PC-9 (cell line): ENCODE measurements around the gene RNASEH2B. TPM values are rescaled to one million over a fixed set of nuclear protein-coding genes. Genes with fewer than 3 reads are reported as not detected.

ENCODE experiments used
- BruUV-seq: library from RNA; stranded (reverse); fragments of 400-500 nt; replicated peaks from 2 replicates; lab custom pipeline; 2021; lab: Mats Ljungman, UMichigan
- CTCF ChIA-PET: fragments of 300-600 bp; sonication (Branson Sonifier 250); formaldehyde crosslinking; loops from one replicate; lab custom pipeline; 2022; ENCODE audit warnings: antibody characterized with exemption; lab: Charles Lee
- POLR2A ChIA-PET: fragments of 300-600 bp; sonication (Branson Sonifier 250); formaldehyde crosslinking; loops from one replicate; lab custom pipeline; 2022; ENCODE audit warnings: antibody characterized with exemption; ENCODE audit not compliant: unreplicated experiment; lab: Charles Lee
- DNase-seq, 2 experiments: peaks; one replicate each; pipeline versions ENCODE4 v3.0.0 to v3.0.0-alpha.2; 2015 to 2022; ENCODE audit warnings: mixed read lengths in 1 of 2
- H2AFZ ChIP-seq: fragments of 200-600 bp; sonication (generic); 2 replicates; pipeline ENCODE4 v1.8.1; 2017; ENCODE audit warnings: antibody characterized with exemption
- H3F3A ChIP-seq: fragments of 200-600 bp; sonication (generic); 2 replicates; pipeline ENCODE4 v1.8.1; 2017; ENCODE audit warnings: antibody characterized with exemption, mild to moderate bottlenecking, low read depth; ENCODE audit not compliant: insufficient read depth
- H3K27ac ChIP-seq: fragments of 200-600 bp; sonication (generic); 2 replicates; pipeline ENCODE4 v1.6.1; 2016; ENCODE audit warnings: mixed run types
- H3K27me3 ChIP-seq: fragments of 200-600 bp; sonication (generic); 2 replicates; pipeline ENCODE4 v1.6.1; 2016; ENCODE audit warnings: low read depth, mixed run types; ENCODE audit not compliant: insufficient read depth
- H3K36me3 ChIP-seq: fragments of 200-600 bp; sonication (generic); 2 replicates; pipeline ENCODE4 v1.6.1; 2016; ENCODE audit warnings: low read depth, mixed run types
- H3K4me1 ChIP-seq: fragments of 200-600 bp; sonication (generic); replicated peaks from 2 replicates; pipeline ENCODE4 v1.6.1; 2016; ENCODE audit warnings: mixed run types; ENCODE audit not compliant: insufficient read depth
- H3K4me2 ChIP-seq: fragments of 200-600 bp; sonication (generic); 2 replicates; pipeline ENCODE4 v1.6.1; 2017; ENCODE audit warnings: mixed run types
- H3K4me3 ChIP-seq: fragments of 200-600 bp; sonication (generic); 2 replicates; pipeline ENCODE4 v1.6.1; 2016; ENCODE audit warnings: mixed run types
- H3K79me2 ChIP-seq: fragments of 200-600 bp; sonication (generic); 2 replicates; pipeline ENCODE4 v1.6.1; 2017; ENCODE audit warnings: low read depth, mixed run types
- H3K9me2 ChIP-seq: fragments of 200-600 bp; sonication (generic); 2 replicates; pipeline ENCODE4 v1.8.1; 2017; ENCODE audit warnings: mild to moderate bottlenecking; ENCODE audit not compliant: insufficient read depth
- H3K9me3 ChIP-seq: fragments of 200-600 bp; sonication (generic); 2 replicates; pipeline ENCODE4 v1.8.1; 2016; ENCODE audit warnings: low read depth; ENCODE audit not compliant: insufficient read depth
- H4K20me1 ChIP-seq: fragments of 200-600 bp; sonication (generic); 2 replicates; pipeline ENCODE4 v1.8.1; 2017; ENCODE audit not compliant: insufficient read depth
- EZH2 ChIP-seq: fragments of 200-600 bp; sonication (generic); IDR thresholded peaks from 2 replicates; pipeline ENCODE4 v1.8.0; 2017; ENCODE audit warnings: antibody characterized with exemption, low read depth
- intact Hi-C: fragments of 100-400 bp; cut with micrococcal nuclease; formaldehyde crosslinking; loops from one replicate; pipeline ENCODE4 v1.10.0; 2022; ENCODE audit not compliant: unreplicated experiment
- total RNA-seq: library from RNA; stranded (reverse); gene quantifications from 2 replicates; pipeline ENCODE4 v1.2.3, GENCODE V29; 2021
- TF ChIP-seq, protein P1 (sequence below): fragments of 200-600 bp; sonication (generic); conservative IDR thresholded peaks from 2 replicates; pipeline ENCODE4 v1.6.1; 2017; ENCODE audit warnings: mixed run types, antibody characterized with exemption, mild to moderate bottlenecking, moderate library complexity

The RNASEH2B gene
- total RNA-seq, 1 experiment from 2014 or later, result 45.8 TPM

DNA sequence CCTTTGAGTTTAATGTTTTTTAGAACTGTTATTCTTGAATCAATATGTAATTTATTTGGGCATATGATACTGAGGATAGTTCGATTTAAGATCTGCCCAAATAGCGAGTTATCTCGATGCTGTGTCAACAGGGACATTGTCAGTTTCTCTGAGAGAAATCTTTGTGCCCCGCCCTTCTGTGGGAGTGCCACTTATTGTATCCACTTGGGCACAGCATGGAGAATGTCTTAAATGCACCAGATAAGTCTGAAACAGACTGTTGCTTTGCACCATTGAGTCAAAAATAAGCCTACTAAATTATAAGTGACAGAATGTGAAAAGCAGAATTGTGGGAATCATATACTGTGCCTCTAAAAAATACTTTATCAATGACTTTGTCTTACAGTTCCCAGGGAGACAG, 45.6 kb downstream of the RNASEH2B start:
- intact Hi-C loops, result no loop called here
- no peaks in the 10 kb centered on the region for H3K27me3 ChIP-seq
- H3K9me3 ChIP-seq, result no peaks in the 10 kb centered on the region
- no peaks in the 10 kb centered on the region for H3K9me2 ChIP-seq
- no TSS peak for BruUV-seq
- H3K4me3 ChIP-seq, result no peak overlapping the region
- TF ChIP-seq EZH2, result no peak
- TF ChIP-seq, protein P1, sequence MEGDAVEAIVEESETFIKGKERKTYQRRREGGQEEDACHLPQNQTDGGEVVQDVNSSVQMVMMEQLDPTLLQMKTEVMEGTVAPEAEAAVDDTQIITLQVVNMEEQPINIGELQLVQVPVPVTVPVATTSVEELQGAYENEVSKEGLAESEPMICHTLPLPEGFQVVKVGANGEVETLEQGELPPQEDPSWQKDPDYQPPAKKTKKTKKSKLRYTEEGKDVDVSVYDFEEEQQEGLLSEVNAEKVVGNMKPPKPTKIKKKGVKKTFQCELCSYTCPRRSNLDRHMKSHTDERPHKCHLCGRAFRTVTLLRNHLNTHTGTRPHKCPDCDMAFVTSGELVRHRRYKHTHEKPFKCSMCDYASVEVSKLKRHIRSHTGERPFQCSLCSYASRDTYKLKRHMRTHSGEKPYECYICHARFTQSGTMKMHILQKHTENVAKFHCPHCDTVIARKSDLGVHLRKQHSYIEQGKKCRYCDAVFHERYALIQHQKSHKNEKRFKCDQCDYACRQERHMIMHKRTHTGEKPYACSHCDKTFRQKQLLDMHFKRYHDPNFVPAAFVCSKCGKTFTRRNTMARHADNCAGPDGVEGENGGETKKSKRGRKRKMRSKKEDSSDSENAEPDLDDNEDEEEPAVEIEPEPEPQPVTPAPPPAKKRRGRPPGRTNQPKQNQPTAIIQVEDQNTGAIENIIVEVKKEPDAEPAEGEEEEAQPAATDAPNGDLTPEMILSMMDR, result no peak
- DNase-seq, result no peak
- no peaks in the 10 kb centered on the region for H3K4me1 ChIP-seq
- CTCF ChIA-PET, result no interaction called here
- POLR2A ChIA-PET, result no interaction called here
- H3K79me2 ChIP-seq, result no peaks in the 10 kb centered on the region
- H2AFZ ChIP-seq, result no peak overlapping the region
- no peaks in the 10 kb centered on the region for H3F3A ChIP-seq
- H3K36me3 ChIP-seq, result peaks cover 8% of the 10 kb centered on the region
- no peak overlapping the region for H3K4me2 ChIP-seq
- H4K20me1 ChIP-seq, result no peaks in the 10 kb centered on the region
- no peak overlapping the region for H3K27ac ChIP-seq

DNA sequence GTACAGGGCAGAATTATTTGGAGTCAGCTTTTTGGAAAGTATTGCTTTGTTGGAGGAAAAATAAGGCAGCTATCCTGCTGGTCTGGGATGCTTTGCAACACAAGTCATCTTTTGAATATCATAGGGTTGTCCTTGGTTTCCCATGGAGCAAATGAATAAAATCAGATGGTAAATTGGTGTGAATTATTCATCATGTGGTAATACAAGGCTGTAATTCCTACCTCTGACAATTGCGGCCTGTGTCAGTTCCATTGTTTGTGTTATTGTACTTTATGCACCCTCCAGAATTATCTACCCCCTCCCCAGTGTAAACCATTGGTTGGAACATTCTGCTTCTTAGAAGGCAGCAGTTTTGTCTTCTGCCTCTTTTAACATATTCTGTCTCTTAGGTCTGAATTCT, 46.2 kb downstream of the RNASEH2B start:
- H3K27ac ChIP-seq, result no peak overlapping the region
- no peaks in the 10 kb centered on the region for H3K9me3 ChIP-seq
- H3F3A ChIP-seq, result no peaks in the 10 kb centered on the region
- H3K4me3 ChIP-seq, result no peak overlapping the region
- ChIA-PET POLR2A (no interaction called here), CTCF (no interaction called here)
- no peaks in the 10 kb centered on the region for H3K4me1 ChIP-seq
- intact Hi-C loops, result no loop called here
- no peak overlapping the region for H2AFZ ChIP-seq
- H3K27me3 ChIP-seq, result no peaks in the 10 kb centered on the region
- peaks cover 8% of the 10 kb centered on the region for H3K36me3 ChIP-seq
- no peak for DNase-seq
- no peaks in the 10 kb centered on the region for H3K79me2 ChIP-seq
- H3K4me2 ChIP-seq, result no peak overlapping the region
- TF ChIP-seq, protein P1, result no peak
- no peak for TF ChIP-seq EZH2
- BruUV-seq, result no TSS peak
- H4K20me1 ChIP-seq, result no peaks in the 10 kb centered on the region
- no peaks in the 10 kb centered on the region for H3K9me2 ChIP-seq

- Histone ChIP-seq H3K36me3 (peaks cover 8% of the 10 kb centered on the region), H3K4me3 (no peak overlapping the region), H3K27ac (no peak overlapping the region), H3F3A (no peaks in the 10 kb centered on the region), H3K4me2 (no peak overlapping the region), H3K4me1 (no peaks in the 10 kb centered on the region), H3K27me3 (no peaks in the 10 kb centered on the region), H3K9me2 (no peaks in the 10 kb centered on the region), H4K20me1 (no peaks in the 10 kb centered on the region), H2AFZ (no peak overlapping the region), H3K79me2 (no peaks in the 10 kb centered on the region), H3K9me3 (no peaks in the 10 kb centered on the region)
- DNase-seq, result no peak
- intact Hi-C loops, result no loop called here
- TF ChIP-seq, protein P1, result no peak
- no peak for TF ChIP-seq EZH2
- ChIA-PET POLR2A (no interaction called here), CTCF (no interaction called here)
- BruUV-seq, result no TSS peak
Observed at GRCh38 chr13:50957620-50958019, 48.0 kb downstream of the RNASEH2B start.
